Stimulated activated CD8-positive, alpha-beta memory T cell treated with anti-CD3 and anti-CD28 coated beads, Interleukin-12 subunit alpha, Interleukin-12 subunit beta, amount 100 ng/mL, for 4 hours (primary cell): Measurements from ENCODE around the gene VOPP1.

Experiments used
- DNase-seq: peaks from one replicate; pipeline ENCODE4 v3.0.0-alpha.2; 2020; ENCODE audit warnings: low read depth

Gene VOPP1

DNA sequence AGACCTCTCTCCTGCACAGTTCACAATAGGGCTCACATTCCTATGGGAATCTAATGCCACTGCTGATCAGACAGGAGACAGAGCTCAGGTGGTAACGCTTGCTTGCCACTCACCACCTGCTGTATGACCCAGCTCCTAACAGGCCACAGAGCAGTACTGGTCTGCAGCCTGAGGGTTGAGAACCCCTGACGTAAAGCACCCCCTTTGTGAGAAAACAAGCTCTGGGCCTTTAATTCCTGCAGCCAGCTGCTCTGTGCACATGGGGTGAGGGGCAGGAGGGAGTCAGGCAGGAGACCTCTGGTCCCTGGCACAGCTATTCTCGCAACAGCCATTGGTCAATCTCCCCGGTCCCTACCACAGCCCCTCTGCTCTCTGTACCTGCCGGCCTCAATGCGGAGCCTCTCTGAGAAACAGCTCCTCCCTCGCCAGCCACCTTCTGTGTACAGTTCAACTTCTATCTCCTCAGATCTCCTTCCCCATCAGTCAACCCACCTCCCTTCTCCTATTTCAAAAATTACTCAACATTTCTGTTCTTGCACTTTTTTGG lies 105.2 kb downstream of the VOPP1 start:
- no peak for DNase-seq

DNA sequence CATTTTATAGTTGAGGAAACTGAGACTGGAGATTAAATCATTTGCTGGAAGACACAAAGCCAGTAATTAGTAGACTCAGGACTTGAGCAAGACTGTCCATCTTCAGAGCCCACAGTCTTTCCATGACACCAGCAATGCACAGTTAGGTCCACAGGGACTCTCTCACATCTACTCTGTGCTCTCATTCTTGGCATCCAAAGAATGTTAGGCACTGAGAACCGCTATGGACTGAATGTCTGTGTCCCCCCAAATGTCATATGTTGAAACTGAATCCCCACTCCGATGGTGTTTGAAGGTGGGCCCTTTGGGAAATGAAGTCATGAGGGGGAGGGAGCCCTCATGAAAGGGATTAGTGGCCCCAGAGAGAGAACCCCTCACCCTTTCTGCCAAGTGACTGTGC lies 106.6 kb downstream of the VOPP1 start:
- DNase-seq = no peak

DNA sequence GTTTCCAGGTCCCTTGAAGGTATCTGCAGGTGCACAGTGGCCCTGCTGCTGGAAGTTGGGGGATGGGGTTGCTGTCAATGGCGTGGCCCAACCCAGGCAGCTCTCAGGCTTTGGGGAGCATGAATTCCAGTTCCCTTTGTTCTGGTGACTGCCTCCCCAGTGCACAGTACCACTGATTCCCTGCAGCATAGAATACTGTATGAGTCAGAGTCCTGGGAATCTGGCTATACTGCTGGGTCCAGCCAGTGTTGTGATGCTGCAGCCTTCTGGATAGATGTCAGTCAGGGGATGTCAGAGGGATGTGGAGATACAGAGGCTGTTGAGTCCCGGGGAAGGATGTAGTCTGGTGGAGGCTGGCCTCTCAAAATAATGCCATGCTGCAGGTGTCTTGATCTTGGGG lies 107.9 kb downstream of the VOPP1 start:
- DNase-seq = no peak

DNA sequence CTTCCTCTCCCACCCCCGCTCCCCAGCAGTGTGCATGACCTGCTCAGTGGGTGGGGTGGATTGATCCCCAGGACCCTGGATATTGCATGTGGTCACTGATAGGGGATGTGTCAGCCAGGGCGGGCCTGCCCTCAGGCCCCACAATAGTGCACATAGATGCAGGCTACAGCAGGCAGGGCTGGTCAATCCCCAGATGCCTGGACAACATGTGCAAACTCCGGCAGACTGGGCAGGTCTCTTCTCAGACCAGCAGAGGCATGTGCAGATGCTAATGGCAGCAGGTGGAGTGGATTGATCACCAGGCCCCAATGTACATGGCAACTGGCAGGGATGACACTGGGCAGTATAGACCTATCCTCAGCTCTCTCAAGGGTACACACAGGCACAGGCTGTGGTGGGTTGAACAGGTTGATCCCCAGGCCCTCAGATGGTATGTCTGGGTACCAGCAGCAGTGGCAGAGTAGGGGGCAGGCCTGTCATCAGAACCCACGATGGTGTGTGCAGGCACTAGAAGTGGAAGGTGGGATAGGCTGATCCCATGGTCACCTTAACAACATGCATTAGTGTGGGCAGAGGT lies 108.5 kb downstream of the VOPP1 start:
- no peak for DNase-seq

- DNase-seq = no peak
These were observed 114.0 kb downstream of the VOPP1 start for GRCh38 chr7:55458351-55458750.

- no peak for DNase-seq
These were observed 114.5 kb downstream of the VOPP1 start for GRCh38 chr7:55457801-55458200.

GRCh38 chr7:55452971-55453370 lies 119.3 kb downstream of the VOPP1 start:
- DNase-seq = no peak

DNA sequence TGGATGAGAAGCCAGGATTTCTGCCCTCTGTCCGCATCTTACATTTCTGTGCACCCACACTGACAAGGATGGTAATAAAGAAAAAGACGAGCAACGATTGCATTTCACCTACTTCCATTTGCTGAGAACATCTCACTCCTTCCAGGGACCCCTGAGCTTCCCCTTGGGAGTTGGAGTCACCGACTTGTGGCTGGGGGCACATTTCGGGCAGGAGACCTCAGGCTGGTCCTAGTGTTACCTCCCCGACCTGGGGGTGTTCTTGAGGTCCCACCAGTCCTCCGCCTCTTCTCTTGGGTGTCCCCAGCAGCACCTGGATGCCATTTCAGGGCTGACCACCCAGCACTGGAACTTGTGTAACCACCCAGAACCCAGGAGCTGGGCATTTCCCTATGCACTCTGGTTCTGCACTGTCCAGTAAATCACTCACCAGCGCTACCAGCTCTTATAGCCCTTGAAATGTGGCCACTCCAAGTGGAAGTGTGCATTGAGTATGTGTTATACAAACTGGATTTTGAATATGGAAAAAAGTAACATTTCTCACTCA lies 122.2 kb downstream of the VOPP1 start:
- no peak for DNase-seq

GRCh38 chr7:55449205-55449991 lies 122.9 kb downstream of the VOPP1 start:
- DNase-seq = no peak

DNA sequence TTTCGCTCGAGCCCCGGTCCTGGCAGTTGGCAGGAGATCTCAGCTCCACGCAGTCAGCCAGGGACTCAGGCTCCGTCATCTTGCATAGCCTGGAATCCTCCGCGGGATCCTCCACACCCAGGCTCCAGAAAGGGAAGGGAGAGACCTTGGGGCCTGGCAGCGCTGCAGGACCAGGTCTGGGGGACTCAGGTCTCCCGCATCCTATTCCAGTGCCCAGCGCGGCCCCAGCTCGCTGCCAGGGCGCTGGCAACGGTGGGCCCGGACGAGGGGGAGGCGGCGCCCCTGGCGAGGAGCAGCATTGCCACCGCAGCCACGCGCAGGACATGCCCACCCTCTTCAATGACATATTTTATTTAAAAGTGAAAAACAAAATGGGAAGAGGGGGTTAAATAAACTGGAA lies 123.8 kb downstream of the VOPP1 start:
- no peak for DNase-seq

DNA sequence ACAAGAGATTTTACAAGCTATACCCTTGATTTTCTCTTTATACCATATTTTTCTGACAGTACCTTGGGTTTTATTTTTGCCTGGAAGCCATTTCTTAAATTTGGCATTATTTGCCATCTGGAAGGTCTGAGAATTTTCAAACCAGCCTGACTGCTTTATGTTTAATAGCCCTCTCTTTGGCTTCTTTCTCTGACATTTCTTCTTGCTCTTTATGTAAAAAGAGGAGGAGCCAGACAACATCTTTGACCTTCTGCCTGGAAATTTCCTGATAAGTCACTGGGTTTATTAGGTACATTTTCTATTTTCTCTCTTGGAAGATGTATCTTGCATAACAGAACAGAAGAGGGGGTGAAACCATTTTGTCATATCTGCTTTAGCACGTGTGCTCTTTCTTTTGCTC lies 127.5 kb downstream of the VOPP1 start:
- DNase-seq = no peak

DNA sequence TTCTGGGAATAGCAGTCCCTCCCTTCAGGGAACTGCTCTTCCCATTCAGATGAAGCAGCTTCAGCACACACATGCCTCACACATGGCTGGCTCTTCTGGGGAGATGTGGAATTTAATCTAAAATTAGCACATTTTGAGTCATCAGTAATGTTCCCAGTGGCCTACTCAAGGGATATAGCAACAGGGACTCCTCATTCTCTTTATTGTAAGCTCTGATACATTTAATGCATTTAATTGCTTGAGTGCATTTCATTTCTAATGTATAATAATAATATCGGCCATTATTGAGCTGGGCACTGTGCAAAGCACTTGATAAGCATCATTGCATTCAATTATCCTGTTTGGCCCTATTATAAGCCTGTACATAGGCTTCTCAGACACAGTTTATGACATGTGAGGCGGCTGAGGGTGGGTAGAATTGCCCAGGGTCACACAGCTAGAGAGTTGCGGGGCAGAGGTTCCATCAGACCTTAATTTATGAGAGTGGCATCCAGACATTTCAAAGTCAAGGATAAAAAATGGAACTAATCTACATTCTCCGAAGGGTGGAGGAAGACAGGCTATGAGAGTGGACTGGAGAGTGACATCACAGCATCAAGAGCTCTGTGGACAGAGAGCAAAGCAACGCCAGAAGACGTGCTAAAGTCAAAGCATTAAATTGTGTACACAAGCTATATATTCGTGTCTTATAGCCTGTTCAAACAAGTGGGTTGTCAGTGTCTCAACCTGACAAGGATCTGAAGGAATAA lies 130.4 kb downstream of the VOPP1 start:
- DNase-seq = no peak

DNA sequence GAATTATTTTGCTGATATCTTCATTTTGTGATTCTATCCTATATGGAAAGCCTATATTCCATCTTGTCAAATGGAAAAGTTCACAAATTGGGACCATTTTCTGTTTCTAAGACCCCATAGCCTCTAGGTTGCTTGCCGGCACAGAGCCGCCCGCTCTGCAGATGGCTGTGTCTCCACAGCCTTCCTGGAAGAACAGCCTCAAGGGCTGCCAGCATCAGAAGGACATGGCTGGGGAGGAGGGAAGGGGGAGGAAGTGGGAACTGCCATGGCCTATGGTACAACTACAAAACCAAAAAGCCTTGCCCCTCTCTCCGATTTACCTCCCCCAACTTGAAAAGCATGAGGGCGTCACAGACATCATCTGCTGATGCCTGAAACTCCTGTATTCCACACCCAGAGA lies 131.3 kb downstream of the VOPP1 start:
- no peak for DNase-seq

GRCh38 chr7:55440040-55440690 lies 132.1 kb downstream of the VOPP1 start:
- no peak for DNase-seq

- DNase-seq = no peak
These were observed 132.7 kb downstream of the VOPP1 start for GRCh38 chr7:55439627-55440026.

GRCh38 chr7:55438757-55439525 lies 133.4 kb downstream of the VOPP1 start:
- no peak for DNase-seq

- no peak for DNase-seq
These were observed 134.1 kb downstream of the VOPP1 start for GRCh38 chr7:55438085-55438756.

- no peak for DNase-seq
These were observed 134.9 kb downstream of the VOPP1 start for GRCh38 chr7:55437375-55437774.

DNA sequence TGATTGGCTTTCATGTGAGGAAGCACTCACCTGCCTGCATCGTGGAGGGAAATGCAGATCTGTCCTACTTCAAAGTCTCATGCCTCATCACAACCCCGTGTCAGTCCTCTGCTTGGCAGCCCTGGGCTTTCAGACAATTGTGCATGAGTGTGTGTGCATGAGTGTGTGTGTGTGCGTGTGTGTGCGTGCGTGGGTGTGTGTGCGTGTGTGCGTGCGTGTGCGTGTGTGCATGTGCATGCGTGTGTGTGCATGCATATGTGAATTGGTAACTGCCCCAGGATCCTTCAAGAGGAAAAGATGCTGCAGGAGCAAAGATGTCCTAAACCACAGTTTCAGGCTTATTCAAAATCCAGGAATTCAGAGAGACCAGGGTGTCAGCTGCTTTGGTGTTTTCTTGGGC lies 135.8 kb downstream of the VOPP1 start:
- DNase-seq = no peak

DNA sequence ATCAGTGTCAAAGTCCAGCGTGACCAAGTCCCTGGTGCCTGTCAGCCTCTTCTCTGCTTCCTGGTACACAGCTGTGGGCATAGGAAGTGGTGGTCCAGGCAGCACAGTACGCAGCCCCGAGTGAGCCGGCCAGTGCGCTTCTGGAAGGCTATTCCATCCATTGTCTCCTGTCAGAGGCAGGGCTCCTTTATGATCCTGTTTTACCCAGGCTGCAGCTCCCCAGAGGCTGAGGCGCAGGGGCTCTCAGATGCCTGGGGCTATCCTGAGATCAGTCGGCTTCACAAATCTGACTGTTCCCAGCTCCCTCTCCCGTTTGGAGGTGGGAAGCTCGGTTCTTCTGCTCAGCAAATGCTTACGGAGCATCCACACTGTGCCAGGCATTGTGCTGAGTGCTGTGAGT lies 136.8 kb downstream of the VOPP1 start:
- no peak for DNase-seq
